HuH-7.5 (cell line): Measurements from ENCODE around the gene S1PR3.

ENCODE experiments used
- DNase-seq: peaks from one replicate; pipeline ENCODE4 v3.0.0; 2011; ENCODE audit warnings: low spot score

The S1PR3 gene

GRCh38 chr9:88993327-88993726, 2.1 kb downstream of the S1PR3 start:
- peak; percentile 47 for DNase-seq

- DNase-seq = no peak
These were observed 2.7 kb downstream of the S1PR3 start for GRCh38 chr9:88993871-88994460.

DNA sequence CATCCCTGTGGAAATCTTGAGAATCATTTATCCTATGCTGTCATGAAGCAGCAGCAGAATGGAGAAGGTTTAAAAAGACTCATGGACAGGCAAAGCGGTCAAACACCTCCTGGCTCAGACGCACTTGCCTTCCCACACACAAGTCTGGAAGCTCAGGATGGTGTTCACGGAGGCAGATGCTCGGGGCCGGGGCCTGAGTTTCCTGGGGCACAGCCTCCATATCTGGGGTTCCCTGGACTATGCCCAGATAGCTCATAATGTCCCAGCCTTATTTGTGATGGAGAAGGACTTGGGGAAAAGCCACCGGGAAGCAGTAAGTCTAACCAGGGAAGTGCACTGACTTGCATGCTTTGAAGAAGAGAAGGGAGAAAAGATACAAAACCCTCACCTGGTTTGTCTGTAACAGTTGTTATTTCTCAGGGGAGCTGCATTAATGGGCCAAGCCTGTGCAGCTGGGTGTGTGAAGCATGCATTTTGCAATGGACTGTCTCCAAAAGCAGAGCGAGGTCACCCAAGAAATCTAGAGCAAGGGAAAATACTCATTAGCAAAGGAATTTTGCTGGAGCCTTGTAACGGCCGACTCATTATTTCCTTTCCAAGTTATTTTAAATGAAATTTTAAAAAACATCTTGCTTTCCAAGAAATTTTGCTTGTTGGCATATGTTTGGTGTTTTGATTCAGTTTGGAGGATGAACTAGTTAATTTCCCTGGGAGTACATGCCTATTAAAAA, 3.4 kb downstream of the S1PR3 start:
- DNase-seq = no peak

DNA sequence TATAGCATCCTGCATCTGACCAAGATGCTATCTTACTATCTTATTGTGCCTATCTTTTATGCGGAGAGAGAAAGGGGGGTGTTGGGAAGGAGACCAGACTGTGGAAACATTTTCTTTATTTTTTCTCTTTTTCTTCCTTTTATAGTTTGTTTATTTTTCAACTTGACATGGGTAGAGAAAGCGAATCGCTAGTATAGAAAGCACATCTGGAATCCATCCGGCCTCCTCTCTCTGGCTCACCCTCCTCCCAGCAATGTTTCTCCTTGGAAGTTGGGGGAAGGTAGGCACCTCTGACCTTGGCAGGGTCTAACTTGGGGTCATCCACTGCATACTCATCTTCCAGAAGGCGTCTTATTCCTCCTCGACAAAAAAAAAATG, 3.9 kb downstream of the S1PR3 start:
- DNase-seq = no peak

GRCh38 chr9:88995627-88996026, 4.4 kb downstream of the S1PR3 start:
- no peak for DNase-seq

DNA sequence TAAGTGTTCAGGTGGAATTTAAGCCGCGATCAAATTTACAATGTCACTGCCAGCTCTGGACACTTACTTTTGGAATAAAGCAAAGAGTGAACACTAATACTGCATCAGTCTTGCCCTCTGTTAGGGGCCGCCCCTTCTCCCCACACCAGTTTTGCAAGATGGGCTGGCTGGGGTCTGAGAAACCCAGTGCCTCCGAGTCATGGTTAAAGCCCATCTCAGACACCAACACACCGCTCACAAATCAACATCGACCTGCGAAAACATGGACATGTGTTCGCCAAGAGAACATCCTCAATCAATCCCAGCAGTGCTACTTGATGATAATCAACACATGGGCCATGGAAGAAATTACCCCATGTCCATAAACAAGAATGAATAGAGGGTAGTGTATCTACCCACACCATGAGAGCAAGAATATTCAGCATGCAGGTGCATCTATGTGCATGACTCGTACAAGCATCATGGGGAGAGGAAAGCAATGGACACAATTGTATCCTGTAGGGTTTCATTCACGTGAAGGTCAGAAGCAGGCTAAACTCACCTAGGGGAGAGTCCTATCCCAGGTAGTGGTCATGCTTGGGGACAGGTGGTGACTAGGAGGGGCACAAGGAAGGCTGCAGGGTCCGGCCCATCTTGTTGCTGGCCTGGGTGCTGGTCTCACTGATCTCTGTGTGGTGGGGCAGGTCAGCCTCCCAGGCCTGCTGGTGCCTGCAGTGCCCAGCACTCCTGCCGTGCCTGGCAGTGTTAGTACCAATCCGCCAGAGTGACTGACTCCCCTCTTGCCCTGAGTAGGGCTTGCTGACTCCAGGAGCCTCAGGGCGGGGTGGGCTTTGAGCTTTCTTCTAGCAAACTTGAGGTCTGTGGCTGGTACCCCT, 5.0 kb downstream of the S1PR3 start:
- no peak for DNase-seq

DNA sequence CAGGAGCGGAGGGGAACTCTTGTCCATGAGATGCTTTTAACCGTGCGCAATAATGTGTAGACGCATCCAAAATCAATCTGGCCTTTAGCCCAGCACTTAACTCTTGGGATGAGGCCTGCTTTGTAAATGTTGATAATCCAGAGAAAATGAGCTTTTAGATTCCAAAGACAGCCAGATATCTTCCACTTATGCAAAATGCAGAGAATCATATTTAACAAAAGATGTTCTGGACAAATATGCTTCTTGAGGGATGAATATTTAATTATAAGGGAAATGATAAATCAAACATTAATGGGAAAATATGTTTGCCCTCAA, 5.6 kb downstream of the S1PR3 start:
- no peak for DNase-seq

DNA sequence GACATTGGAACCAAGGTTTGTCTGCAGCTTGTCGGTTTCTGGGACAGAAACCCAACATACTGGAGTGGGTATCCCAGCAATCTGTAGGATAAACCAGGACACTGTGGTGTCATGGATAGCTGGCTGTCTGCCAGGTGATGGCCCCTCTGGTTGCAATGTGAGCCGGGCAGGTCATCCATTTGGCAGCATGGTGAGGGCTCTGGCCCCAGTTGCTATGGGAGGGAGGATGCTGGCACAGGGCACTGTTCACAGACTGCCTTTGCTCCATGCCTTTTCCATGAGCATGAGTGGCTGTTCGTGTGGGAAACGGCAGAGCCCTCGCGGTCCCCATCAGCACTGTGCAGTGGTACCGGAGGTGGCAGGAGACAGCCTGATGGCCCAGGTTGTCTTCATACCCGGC, 6.4 kb downstream of the S1PR3 start:
- DNase-seq = no peak

DNA sequence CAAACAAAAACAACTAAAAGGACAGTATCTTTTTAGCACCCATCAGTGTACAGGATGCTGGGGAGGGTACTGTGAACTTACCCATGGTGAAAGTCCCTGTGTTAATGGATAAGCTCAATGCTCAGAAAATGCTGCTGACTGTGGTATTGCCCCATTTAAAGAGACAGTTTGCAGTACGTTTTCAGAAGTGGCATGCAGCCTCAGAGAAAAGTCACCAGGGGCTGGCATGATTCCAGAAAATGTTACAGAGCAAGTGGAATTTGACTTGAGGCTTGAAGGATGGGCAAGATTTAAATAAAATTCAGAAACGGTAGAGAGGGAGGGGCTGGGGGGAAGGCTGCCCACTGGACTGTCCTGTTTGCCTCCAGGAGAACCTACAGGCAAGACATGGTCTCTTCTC, 7.2 kb downstream of the S1PR3 start:
- no peak for DNase-seq

DNA sequence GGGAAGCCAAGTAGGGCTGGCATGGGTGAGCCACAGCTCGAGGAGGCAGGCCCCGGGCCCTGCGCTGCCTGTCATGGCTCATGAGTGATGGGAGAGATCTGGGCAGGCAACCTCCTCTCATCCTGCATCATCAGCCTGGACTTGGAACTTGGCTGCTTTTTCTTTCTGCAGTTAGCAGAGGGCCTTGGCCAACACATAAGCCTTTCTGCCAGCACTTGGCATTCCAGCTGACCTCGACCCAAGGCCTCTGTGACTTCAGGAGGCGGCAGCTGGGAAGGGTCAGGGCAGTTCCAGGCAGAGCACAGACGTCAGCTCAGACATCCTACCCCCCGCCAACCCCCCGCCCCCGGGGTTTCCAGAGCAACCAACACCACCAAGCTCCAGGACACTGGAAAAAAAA, 7.6 kb downstream of the S1PR3 start:
- DNase-seq = no peak

DNA sequence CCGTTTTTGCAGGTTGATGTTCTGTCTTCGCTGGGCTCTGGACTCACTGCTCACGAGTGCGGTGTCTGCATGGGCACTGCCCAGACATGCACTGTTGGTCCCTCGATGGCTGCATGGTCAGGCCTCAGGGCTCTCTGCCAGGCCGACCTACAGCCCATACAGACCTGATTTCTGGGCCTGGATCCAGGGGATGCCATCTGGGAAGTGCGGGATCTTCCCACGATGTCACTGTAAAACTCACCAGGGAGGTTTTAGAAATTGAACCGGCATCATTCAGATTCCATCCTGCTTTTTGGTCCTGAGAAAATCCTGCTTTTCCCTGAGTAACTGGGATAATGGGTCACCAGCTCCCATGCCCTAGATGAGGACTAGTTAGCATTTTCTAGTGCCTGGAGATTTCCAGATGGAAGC, 9.1 kb downstream of the S1PR3 start:
- no peak for DNase-seq

GRCh38 chr9:89000973-89001916, 10.0 kb downstream of the S1PR3 start:
- DNase-seq = peak; percentile 74

DNA sequence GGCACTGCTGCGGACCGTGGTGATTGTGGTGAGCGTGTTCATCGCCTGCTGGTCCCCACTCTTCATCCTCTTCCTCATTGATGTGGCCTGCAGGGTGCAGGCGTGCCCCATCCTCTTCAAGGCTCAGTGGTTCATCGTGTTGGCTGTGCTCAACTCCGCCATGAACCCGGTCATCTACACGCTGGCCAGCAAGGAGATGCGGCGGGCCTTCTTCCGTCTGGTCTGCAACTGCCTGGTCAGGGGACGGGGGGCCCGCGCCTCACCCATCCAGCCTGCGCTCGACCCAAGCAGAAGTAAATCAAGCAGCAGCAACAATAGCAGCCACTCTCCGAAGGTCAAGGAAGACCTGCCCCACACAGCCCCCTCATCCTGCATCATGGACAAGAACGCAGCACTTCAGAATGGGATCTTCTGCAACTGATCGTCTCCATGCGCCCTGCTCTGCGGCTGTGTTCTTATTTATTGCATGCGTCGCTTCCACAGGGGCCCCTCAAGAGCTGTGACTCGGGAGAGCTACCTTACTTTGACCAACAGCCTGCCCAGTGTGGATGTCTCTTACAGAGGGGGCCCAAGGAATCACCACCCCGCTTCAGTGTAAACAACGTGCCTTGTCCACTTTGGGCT, 10.8 kb downstream of the S1PR3 start:
- no peak for DNase-seq

- no peak for DNase-seq
These were observed 11.7 kb downstream of the S1PR3 start for GRCh38 chr9:89002987-89003386.

DNA sequence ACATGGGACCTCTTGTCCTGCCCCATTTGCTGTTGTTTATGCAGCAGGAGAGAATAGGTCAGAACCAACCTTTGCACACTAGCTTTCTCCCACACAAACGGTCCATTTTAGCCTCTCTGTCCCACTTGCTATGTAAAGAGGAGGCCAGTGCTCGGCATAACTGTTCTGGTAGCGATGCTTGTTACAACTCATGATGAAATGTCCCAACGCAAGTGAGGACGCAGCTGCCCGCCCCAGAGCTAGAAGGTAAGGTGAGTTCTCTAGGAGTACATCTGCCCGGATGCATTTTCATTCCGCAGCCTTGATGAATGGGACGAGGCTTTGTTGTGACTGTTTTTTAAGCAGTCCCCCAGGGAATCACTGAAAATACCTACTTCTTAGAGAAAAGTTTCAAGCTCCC, 14.1 kb downstream of the S1PR3 start:
- DNase-seq = no peak

DNA sequence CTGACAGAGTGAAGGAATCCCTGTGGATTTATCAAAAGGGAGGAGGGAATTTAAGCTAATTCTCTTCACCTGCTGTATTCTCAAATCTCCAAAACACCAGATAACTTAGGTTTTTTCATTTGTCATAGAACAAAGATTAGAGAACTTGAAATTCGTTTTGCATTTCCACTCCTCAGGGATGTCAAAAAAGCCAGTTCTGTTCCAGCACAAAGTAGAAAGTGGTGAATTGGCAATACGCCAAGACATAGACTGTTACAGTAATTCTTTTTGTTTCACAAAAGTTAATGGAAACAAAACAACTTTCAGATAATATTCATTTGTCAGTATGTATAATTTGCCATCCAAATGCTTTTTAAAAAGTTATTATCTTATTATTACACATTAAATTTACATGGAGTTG, 15.0 kb downstream of the S1PR3 start:
- DNase-seq = no peak

- DNase-seq = no peak
These were observed 16.0 kb downstream of the S1PR3 start for GRCh38 chr9:89006996-89007967.

GRCh38 chr9:89008055-89008743, 16.9 kb downstream of the S1PR3 start:
- DNase-seq = no peak

DNA sequence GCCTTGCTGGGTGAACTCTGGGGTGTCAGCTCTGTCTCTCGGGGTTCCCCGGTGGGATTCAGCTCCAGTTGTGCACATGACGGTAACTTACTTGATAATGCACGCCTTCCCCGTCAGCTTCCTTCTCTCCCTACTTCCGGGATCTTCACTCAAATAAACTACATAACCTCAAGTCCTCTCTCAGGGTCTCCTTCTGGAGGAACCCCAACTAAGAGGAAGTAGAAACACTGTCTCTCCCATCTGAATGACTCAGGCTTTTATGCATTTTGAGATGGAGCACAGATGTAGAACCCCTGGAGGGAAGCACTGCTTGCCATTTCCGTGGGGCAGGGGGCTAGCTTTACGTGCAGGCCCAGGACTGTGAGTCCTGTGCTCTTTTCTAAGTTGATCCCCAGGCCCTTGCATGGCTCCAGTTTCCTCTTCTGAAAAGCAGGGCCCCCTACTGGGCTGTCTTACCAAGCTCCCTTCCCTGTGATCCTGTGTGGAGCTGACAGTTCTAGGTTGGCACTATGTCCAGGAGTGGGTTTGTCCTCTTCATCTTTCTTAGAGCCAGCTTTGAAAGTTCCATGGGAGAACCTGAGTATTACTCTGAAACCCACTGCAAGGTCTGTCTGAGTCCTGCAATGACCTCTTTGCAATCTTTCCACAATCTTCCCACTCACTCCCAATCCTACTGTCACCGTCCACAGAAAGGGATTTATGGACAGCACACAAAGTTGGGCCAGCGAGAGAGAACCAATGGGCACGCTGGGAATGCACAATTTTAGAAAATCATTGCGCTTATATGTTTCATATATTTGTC, 17.7 kb downstream of the S1PR3 start:
- no peak for DNase-seq
